Fibroblast of villous mesenchyme (primary cell): ENCODE data around the gene NXPH4. TPM values are rescaled to one million over a fixed set of nuclear protein-coding genes. Genes with fewer than 3 reads are reported as not detected.

Source experiments
- DNase-seq: peaks from one replicate; pipeline ENCODE4 v3.0.0-alpha.2; 2010; ENCODE audit warnings: low read depth
- H3K4me3 ChIP-seq: 2 replicates; pipeline ENCODE4 v1.5.1; 2011; ENCODE audit warnings: low read depth, mild to moderate bottlenecking, low read length
- total RNA-seq: library from RNA; depleted of rRNA; stranded (reverse); fragments of >200 nt; gene quantifications from 2 replicates; pipeline ENCODE4 v1.2.3, GENCODE V29; 2012
- TF ChIP-seq, protein P1 (sequence below): IDR thresholded peaks from 2 replicates; pipeline ENCODE4 v1.5.1; 2012; ENCODE audit warnings: low read depth, mild to moderate bottlenecking, low read length; ENCODE audit not compliant: insufficient read depth

The NXPH4 gene
- total RNA-seq, 1 donor: 1.3 TPM

DNA sequence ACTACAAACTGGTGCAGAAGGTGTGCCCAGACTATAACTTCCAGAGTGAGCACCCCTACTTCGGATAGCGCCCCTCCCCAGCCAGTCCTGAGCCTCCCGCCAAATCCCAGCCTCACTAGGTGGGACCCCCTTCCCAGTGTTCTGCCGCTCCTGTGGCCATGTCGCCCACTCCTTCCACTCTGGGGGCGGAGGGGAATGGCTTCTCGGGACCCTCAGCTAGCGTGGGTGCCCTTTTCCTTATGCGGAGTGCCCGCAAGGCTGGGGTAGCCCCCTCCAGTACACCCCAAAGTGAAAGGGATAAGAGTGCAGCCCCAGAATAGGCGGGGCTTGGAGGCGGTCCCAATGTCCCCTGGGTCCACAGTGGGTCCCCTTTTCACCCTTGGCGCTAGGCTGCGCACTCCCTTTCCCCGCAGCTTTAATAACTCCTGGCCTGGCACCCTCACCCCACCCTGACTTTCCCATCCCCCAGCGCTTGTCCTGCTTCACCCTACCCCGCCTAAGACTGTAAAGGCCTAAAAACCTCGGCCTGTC lies 9.2 kb downstream of the NXPH4 start:
- H3K4me3 ChIP-seq: no peak overlapping the region
- TF ChIP-seq, protein P1, sequence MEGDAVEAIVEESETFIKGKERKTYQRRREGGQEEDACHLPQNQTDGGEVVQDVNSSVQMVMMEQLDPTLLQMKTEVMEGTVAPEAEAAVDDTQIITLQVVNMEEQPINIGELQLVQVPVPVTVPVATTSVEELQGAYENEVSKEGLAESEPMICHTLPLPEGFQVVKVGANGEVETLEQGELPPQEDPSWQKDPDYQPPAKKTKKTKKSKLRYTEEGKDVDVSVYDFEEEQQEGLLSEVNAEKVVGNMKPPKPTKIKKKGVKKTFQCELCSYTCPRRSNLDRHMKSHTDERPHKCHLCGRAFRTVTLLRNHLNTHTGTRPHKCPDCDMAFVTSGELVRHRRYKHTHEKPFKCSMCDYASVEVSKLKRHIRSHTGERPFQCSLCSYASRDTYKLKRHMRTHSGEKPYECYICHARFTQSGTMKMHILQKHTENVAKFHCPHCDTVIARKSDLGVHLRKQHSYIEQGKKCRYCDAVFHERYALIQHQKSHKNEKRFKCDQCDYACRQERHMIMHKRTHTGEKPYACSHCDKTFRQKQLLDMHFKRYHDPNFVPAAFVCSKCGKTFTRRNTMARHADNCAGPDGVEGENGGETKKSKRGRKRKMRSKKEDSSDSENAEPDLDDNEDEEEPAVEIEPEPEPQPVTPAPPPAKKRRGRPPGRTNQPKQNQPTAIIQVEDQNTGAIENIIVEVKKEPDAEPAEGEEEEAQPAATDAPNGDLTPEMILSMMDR: no peak
- no peak for DNase-seq

DNA sequence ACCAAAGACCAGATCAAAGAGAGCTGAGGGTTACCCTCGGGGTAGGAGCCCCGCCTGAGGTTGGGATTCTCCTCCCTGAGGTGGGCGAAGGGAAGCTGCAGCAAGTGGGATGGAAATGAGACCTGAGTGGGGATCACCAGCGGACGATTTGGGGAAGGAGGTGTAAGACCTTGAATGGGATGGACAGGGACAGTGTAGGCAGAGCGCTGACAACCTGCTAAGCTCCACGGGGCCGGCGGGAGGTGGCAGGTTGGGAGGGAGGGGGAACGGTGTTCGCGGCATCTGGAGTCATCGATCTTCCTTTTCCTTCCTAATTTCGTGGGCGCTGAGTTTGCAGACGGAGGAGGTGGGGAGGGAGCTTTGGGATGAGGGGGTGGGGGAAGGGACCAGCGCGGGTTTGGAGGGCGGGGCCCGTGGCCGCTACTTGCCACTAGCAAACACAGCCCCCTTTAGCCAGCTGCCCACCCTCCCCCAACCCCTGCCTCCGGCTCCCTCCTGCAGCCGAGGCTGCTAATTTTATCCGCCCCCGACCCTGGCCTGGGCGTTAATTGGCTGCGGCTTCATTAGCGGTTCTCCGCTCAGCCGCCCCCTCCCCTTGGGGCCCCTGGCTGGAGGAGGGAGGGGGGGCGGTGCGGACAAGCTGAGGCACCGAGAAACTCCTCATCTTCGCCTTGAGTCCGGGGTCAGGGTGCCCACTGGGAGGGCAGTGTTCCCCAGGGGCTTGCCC lies 10.2 kb downstream of the NXPH4 start:
- TF ChIP-seq, protein P1: no peak
- peak overlapping the region; percentile 12 for H3K4me3 ChIP-seq
- DNase-seq: no peak

DNA sequence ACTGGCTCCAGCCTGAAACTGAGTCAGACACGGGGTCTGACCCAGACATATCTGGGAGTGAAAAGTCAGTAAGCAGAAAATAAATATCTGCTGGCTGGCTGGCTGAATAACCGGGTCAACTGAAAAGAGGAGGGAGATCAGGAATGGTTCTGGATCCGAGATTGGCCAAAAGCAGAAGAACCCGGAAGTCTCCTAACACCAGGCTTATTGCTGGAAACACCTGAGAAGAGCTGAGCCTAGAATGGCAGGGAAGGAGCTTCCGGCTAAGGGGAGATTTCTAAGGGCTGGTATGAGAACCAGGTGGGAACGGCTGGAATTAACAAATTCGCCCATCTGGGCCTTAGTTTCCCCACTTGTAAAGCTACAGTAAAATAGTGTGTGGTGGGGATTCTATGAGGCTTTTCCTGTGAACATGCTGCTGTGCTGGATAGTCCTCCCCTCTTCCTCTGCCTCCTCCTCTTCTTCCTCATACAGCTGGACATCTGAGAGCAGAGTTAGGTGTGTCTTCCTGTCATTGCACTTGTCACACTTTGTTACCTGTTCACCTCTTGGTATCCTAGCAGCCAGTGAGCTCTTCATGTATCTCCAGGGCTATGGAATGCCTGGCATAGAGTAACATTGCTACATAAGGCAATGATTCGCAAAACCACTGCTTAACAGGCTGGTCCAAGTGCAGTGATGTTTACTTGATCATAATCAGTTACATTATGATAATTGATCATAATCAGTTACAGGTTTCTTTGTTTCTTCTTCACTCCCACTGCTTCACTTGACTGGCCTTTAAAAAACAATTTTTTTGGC lies 10.9 kb downstream of the NXPH4 start:
- no peak for DNase-seq
- TF ChIP-seq, protein P1: no peak

DNA sequence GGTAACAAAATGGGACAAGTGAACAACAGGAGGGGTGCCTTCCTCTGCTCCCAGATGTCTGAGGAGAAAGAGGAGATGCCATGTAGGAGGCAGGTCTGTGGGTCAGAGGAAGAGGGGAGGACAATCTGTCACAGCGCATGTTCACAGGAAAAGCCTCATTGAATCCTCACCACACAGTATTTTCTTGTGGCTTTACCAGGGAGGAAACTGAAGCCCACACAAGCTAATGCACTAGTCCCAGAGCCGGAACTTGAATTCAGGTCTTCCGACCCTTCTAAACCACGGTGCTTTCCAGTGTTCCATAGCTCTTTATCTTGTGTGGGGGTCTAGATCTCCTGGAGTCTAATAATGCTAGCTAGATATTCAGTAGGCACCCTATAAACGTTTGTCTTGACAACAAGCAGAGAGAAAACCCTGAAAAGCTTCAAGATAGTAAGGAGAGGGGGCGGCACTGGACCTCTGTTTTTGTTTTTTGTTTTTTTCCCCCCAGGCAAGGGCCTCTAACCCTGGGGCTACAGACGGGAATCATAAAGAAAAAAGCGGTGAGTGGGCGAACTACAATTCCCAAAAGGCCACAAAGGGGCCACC lies 12.5 kb downstream of the NXPH4 start:
- H3K4me3 ChIP-seq: peak overlapping the region; percentile 75
- peak; percentile 13 for DNase-seq
- TF ChIP-seq, protein P1: peak; percentile 3

More for the DNA sequence above, 10.9 kb downstream of the NXPH4 start:
- peak overlapping the region; percentile 12 for H3K4me3 ChIP-seq

DNA sequence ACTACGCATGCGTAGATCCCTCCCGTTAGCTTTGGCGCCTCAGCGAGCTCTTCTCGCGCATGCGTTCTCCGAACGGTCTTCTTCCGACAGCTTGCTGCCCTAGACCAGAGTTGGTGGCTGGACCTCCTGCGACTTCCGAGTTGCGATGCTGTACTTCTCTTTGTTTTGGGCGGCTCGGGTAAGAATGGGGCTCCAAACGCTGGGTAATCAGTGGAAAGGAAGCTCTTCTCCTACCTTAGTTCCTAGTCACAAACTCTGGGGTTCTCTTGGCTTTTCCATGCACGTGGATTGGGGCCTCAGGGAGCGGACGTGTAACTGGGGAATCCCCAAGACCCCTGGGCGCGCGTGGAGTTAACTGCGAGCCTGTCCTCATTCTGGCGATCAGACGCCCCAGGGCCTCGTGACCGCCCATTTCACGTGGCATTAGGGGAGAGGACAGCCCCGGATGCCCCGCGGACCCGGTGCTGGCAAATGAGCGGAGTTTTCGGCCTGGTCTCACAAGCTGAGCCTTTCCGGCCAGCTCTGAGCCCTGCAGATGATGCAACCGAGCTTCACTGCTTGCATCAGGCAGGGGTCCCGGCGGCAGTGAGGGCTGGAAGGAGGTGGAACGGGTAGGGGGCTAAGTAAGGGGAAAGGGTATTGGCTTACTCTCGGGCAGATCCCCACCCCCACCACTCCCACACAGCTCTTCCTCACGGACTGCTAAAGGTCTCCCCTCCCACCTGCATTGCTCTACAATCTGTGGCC lies 13.2 kb downstream of the NXPH4 start, which contains the start of gene SHMT2:
Gene SHMT2 (plus strand): TSS at position 78 of the 747 bp plus-strand sequence. CDS start 68 bp downstream, at position 146.
- DNase-seq: peak; percentile 97
- TF ChIP-seq, protein P1: no peak
- H3K4me3 ChIP-seq: peak within 1 kb of the TSS; percentile 75
